Muscle of leg (tissue), 11 donors: Measurements from ENCODE around the gene ZSCAN25. TPM values are rescaled to one million over a fixed set of nuclear protein-coding genes. Genes with fewer than 3 reads are reported as not detected.

Source experiments
- DNase-seq: peaks from one replicate; pipeline ENCODE4 v3.0.0; 2013
- H3K27ac ChIP-seq: one replicate; pipeline ENCODE4 v1.5.1; 2013; ENCODE audit warnings: mild to moderate bottlenecking, low read length, control low read depth
- H3K27me3 ChIP-seq: one replicate; pipeline ENCODE4 v1.6.1; 2013; ENCODE audit warnings: low read length; ENCODE audit not compliant: control insufficient read depth, insufficient read depth
- H3K36me3 ChIP-seq: one replicate; pipeline ENCODE4 v1.6.1; 2013; ENCODE audit warnings: low read length; ENCODE audit not compliant: control insufficient read depth, insufficient read depth
- H3K4me1 ChIP-seq: one replicate; pipeline ENCODE4 v1.6.1; 2013; ENCODE audit warnings: low read length; ENCODE audit not compliant: control insufficient read depth, insufficient read depth
- H3K4me3 ChIP-seq: one replicate; pipeline ENCODE4 v1.5.1; 2013; ENCODE audit warnings: low read length, control low read depth
- H3K9me3 ChIP-seq: replicated peaks from 2 replicates; pipeline ENCODE4 v1.6.1; 2013; ENCODE audit warnings: low read depth, low read length; ENCODE audit not compliant: control insufficient read depth
- WGBS: methylation state at CpG from one replicate; pipeline ENCODE4 v1.1.5; 2013; ENCODE audit warnings: missing lambda C conversion rate; ENCODE audit not compliant: insufficient coverage; 5-methylcytosine and 5-hydroxymethylcytosine counted together
- polyA plus RNA-seq, 8 donors: library from polyadenylated mRNA; unstranded; fragments of 120-200 nt; gene quantifications; one replicate each; pipeline versions ENCODE4 v1.2.1 to v1.2.3, GENCODE V29; 2013; ENCODE audit warnings: inconsistent platforms in 1 of 8, low replicate concordance in 1 of 8; ENCODE audit not compliant: insufficient read length in 8 of 8, insufficient read depth in 1 of 8
- total RNA-seq: library from RNA; stranded (reverse); fragments of 120-200 nt; gene quantifications from one replicate; pipeline ENCODE4 v1.2.4, GENCODE V29; 2013

The ZSCAN25 gene
- total and polyA plus RNA-seq, 9 donors, result 8.9 to 12.5 (median 10.0) TPM

- DNase-seq, result no peak
- H3K9me3 ChIP-seq, result no peaks in the 10 kb centered on the region
- no peak overlapping the region for H3K27ac ChIP-seq
- no CpG with 5 or more reads among the region's 1 CpG for WGBS
- no peak overlapping the region for H3K4me3 ChIP-seq
- H3K4me1 ChIP-seq, result no peaks in the 10 kb centered on the region
- H3K27me3 ChIP-seq, result no peaks in the 10 kb centered on the region
- no peaks in the 10 kb centered on the region for H3K36me3 ChIP-seq
These were observed 49.3 kb downstream of the ZSCAN25 start for GRCh38 chr7:99666013-99666395.

DNA sequence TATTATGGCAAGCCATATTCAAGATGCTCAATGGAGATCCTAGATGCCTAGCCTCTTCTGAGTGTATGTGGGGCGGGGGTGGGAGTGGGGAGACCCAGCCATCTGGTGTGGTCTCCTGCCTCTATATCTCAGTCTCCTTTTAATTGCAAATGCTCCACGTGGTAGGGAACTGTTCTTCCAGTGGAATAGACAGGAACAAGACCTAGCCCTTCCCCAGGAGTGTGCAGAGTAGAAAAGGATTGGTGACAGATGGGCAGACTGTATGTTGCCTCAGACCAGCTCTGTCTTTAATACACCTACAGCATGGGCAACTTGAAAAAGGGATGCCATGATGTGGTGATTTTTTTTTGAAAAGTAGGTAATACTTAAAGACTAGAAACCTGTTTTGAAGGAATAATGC, 50.4 kb downstream of the ZSCAN25 start:
- Histone ChIP-seq H3K4me3 (no peak overlapping the region), H3K27ac (no peak overlapping the region), H3K36me3 (no peaks in the 10 kb centered on the region), H3K27me3 (no peaks in the 10 kb centered on the region), H3K9me3 (no peaks in the 10 kb centered on the region), H3K4me1 (no peaks in the 10 kb centered on the region)
- WGBS, result no CpG with 5 or more reads among the region's 2 CpGs
- DNase-seq, result no peak

- Histone ChIP-seq H3K4me1 (no peaks in the 10 kb centered on the region), H3K27me3 (no peaks in the 10 kb centered on the region)
- 98% methylated on average over 6 of the region's 8 CpGs for WGBS
These were observed 51.8 kb downstream of the ZSCAN25 start for GRCh38 chr7:99668541-99668940.

DNA sequence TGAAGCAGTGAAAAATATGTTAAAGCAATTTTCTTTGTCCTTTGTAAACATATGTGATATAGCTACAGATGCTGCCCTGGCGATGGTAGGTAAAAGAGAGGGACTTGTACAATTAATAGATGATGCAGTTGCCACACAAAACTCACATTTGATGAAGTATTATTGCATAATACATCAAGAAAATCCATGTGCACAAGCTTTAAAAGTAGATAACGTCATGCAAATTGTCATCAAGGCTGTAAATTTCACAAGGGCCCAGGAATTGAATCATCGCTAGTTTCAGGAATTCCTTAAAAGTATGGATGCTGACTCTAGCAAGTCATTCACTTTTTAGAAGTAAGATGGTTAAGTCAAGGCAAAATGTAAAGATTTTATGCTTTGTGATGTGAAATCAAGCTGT, 53.0 kb downstream of the ZSCAN25 start:
- H3K27ac ChIP-seq, result no peak overlapping the region
- H3K36me3 ChIP-seq, result no peaks in the 10 kb centered on the region
- no peaks in the 10 kb centered on the region for H3K9me3 ChIP-seq
- DNase-seq, result no peak
- no peak overlapping the region for H3K4me3 ChIP-seq
- WGBS, result 92% methylated on average over 2 of the region's 3 CpGs
- H3K27me3 ChIP-seq, result no peaks in the 10 kb centered on the region
- H3K4me1 ChIP-seq, result no peaks in the 10 kb centered on the region

More at GRCh38 chr7:99668541-99668940, 51.8 kb downstream of the ZSCAN25 start:
- no peak for DNase-seq
- Histone ChIP-seq H3K27ac (no peak overlapping the region), H3K9me3 (no peaks in the 10 kb centered on the region), H3K36me3 (no peaks in the 10 kb centered on the region), H3K4me3 (no peak overlapping the region)

- no peaks in the 10 kb centered on the region for H3K36me3 ChIP-seq
- 75% methylated on average over 4 of the region's 7 CpGs for WGBS
These were observed 55.8 kb downstream of the ZSCAN25 start for GRCh38 chr7:99672573-99672972.

GRCh38 chr7:99674995-99675742, 58.4 kb downstream of the ZSCAN25 start:
- no peaks in the 10 kb centered on the region for H3K36me3 ChIP-seq
- no peaks in the 10 kb centered on the region for H3K4me1 ChIP-seq
- H3K9me3 ChIP-seq, result no peaks in the 10 kb centered on the region
- H3K27ac ChIP-seq, result no peak overlapping the region
- no peak overlapping the region for H3K4me3 ChIP-seq
- DNase-seq, result no peak
- 57% methylated on average over 1 of the region's 2 CpGs for WGBS
- no peaks in the 10 kb centered on the region for H3K27me3 ChIP-seq

More at GRCh38 chr7:99672573-99672972, 55.8 kb downstream of the ZSCAN25 start:
- H3K27me3 ChIP-seq, result no peaks in the 10 kb centered on the region
- no peaks in the 10 kb centered on the region for H3K4me1 ChIP-seq
- DNase-seq, result no peak
- H3K27ac ChIP-seq, result no peak overlapping the region
- no peaks in the 10 kb centered on the region for H3K9me3 ChIP-seq
- H3K4me3 ChIP-seq, result no peak overlapping the region

DNA sequence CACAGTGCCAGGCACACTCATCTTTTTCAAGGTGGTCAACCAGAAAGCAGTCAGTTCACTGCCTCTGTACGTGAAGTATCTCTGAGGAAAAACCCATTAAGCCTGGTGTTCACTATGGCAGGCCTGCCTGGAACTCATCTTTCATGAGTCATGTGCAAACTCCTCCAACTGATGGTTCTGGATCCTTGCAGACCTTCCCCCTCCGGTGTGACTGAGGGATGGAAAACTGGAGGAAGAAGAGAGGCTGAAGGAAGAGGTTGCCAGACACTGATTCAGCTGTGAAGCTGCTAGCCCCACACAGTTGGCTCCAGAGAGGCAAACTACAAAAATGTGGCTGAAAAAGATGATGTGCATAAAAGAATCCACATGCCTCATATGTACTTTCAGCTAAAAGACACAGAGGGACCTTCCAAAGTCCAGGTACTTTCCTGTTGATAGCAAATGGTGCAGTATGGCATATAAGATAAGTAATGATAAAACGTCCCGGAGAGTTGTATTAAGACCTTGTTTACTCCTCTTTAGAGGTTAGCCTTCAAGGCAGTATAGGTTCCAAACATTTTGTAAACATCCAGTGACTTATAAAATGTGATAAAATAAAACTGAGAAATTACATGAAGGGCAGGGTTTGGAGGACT, 60.4 kb downstream of the ZSCAN25 start:
- Histone ChIP-seq H3K9me3 (no peaks in the 10 kb centered on the region), H3K4me3 (no peak overlapping the region), H3K36me3 (no peaks in the 10 kb centered on the region), H3K27me3 (no peaks in the 10 kb centered on the region), H3K27ac (no peak overlapping the region), H3K4me1 (no peaks in the 10 kb centered on the region)
- DNase-seq, result peak; percentile 36
- 56% methylated on average over 1 of the region's 4 CpGs for WGBS

DNA sequence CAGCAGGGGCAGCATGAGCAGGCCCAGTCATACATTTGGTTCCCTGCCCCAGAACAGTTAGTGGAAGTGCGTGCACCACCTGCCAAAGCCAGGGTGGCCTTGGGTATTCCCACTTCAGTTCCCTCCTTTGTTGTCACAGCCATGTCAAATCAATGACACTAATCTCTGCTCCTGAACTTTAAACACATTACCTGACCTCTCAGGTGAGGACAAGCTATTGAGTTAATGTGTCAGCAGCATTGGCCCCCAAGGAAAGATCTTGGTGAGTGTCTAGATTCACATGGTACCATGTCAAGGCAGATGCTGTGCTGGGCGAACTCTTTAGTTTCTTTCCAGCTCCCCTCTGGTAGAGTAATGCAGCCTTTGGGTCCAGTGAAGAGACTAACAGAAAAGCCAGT, 60.9 kb downstream of the ZSCAN25 start:
- no peak overlapping the region for H3K27ac ChIP-seq
- H3K36me3 ChIP-seq, result no peaks in the 10 kb centered on the region
- no peak overlapping the region for H3K4me3 ChIP-seq
- no peaks in the 10 kb centered on the region for H3K27me3 ChIP-seq
- no peak for DNase-seq
- H3K9me3 ChIP-seq, result no peaks in the 10 kb centered on the region
- WGBS, result 63% methylated on average over 1 of the region's 2 CpGs
- no peaks in the 10 kb centered on the region for H3K4me1 ChIP-seq

DNA sequence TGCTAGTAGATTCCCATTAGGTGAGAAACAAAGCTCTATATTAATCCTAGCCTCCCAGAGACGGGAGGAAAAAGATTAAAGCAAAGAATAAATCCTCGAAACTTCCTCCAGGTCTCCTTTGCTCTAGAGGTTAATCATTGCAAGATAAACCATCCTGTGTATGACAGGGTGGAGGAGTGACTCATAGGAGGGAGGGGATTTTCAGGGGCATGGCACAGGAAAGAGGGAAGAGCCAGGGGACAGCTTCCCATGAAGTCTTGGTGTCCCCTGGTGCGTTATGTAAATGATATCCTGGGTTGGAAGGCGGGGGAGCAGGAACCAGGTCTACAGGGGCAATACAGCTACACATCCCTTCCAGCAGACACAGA, 62.3 kb downstream of the ZSCAN25 start:
- no peak overlapping the region for H3K4me3 ChIP-seq

GRCh38 chr7:99679400-99680191, 62.9 kb downstream of the ZSCAN25 start, which contains the start of gene CYP3A5:
CYP3A5 (minus strand) TSS chr7:99679996; CDS start chr7:99679896, 100 bp downstream.
- no peaks in the 10 kb centered on the region for H3K36me3 ChIP-seq
- no peak within 1 kb of the TSS for H3K4me3 ChIP-seq
- no peaks in the 10 kb centered on the region for H3K9me3 ChIP-seq
- no peaks in the 10 kb centered on the region for H3K4me1 ChIP-seq
- no CpG with 5 or more reads among the region's 10 CpGs for WGBS
- H3K27ac ChIP-seq, result no peak within 1 kb of the TSS
- no peaks in the 10 kb centered on the region for H3K27me3 ChIP-seq
- DNase-seq, result peak; percentile 77

More for the DNA sequence above, 62.3 kb downstream of the ZSCAN25 start:
- no peak overlapping the region for H3K27ac ChIP-seq
- no peak for DNase-seq
- no peaks in the 10 kb centered on the region for H3K36me3 ChIP-seq
- H3K9me3 ChIP-seq, result no peaks in the 10 kb centered on the region
- H3K27me3 ChIP-seq, result no peaks in the 10 kb centered on the region
- no peaks in the 10 kb centered on the region for H3K4me1 ChIP-seq
- no CpG with 5 or more reads among the region's 4 CpGs for WGBS
